Loucy (cell line): ENCODE data around the gene OVCH2.

Experiments
- EZH2phosphoT487 ChIP-seq: fragments of 200-600 bp; IDR thresholded peaks from 2 replicates; pipeline ENCODE4 v1.6.1; 2018; ENCODE audit warnings: antibody characterized with exemption, mild to moderate bottlenecking, moderate library complexity, borderline replicate concordance
- TF ChIP-seq, protein P1 (sequence below): fragments of 200-600 bp; sonication (generic); conservative IDR thresholded peaks from 2 replicates; pipeline ENCODE4 v1.5.1; 2014; ENCODE audit warnings: mild to moderate bottlenecking, antibody characterized with exemption, low read length

DNA sequence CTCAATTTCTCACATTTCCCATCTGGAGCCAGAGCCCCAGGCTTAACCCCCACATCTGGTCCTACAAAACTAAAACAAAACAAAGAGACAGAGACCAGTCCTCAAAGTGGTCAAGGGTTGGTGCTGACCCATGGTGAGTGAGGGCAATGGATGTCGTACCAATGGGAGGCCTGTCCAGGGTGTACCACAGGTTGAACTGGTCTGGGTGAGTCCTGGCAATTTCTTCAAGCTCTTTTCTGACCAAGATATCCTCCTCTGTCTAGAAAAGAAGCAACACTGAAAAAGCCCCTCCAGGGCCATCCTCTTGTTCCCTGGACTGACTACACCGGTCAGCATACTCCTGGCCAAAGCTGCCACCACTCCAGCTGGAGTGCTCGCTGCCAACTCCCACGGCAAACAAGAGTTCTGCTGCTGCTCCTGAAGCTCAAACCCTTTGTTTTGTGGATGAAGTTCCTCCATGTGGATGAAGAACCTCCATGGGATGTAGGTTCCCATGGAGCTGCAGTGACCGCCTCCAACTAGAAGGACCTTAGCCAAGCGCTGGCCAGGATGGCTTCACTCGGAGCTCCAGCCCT is 39.9 kb downstream of the OVCH2 start:
- no peak for TF ChIP-seq EZH2phosphoT487
- TF ChIP-seq, protein P1, sequence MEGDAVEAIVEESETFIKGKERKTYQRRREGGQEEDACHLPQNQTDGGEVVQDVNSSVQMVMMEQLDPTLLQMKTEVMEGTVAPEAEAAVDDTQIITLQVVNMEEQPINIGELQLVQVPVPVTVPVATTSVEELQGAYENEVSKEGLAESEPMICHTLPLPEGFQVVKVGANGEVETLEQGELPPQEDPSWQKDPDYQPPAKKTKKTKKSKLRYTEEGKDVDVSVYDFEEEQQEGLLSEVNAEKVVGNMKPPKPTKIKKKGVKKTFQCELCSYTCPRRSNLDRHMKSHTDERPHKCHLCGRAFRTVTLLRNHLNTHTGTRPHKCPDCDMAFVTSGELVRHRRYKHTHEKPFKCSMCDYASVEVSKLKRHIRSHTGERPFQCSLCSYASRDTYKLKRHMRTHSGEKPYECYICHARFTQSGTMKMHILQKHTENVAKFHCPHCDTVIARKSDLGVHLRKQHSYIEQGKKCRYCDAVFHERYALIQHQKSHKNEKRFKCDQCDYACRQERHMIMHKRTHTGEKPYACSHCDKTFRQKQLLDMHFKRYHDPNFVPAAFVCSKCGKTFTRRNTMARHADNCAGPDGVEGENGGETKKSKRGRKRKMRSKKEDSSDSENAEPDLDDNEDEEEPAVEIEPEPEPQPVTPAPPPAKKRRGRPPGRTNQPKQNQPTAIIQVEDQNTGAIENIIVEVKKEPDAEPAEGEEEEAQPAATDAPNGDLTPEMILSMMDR = no peak
